Naive thymus-derived CD4-positive, alpha-beta T cell (primary cell): Measurements from ENCODE around the gene IFITM2. TPM values are rescaled to one million over a fixed set of nuclear protein-coding genes. Genes with fewer than 3 reads are reported as not detected.

Source experiments
- polyA plus RNA-seq, 2 donors: library from polyadenylated mRNA; unstranded; fragments of 300-500 nt; fragmentation: Illumina TruSeq; gene quantifications; one replicate each; pipeline ENCODE4 v1.2.3, GENCODE V29; 2021
- total RNA-seq, 6 experiments: library from RNA in 5 of 6; stranded (reverse) in 5 of 6; gene quantifications; 1 replicate in 5 of 6; 2 replicates in 1 of 6; pipeline ENCODE4 v1.2.3 and lab custom pipeline; 2021 to 2026

Gene IFITM2
- total and polyA plus RNA-seq, 7 experiments from 2014 or later: 143 to 3,315 (median 530) TPM

Other genes with a start within 250 kb of the IFITM2 start
- gene SCGB1C1, start 114.7 kb upstream of the IFITM2 start, total RNA-seq: not detected
- not detected for gene SCGB1C1, start 114.7 kb upstream of the IFITM2 start, polyA plus RNA-seq
- 100 to 1,000 TPM in 2 of 5 experiments, 10 to 100 TPM in 3; 47.1 to 125 (median 63.2) TPM for gene BET1L, start 100.4 kb upstream of the IFITM2 start, total RNA-seq
- 100 to 1,000 TPM in 1 of 2 donors, 10 to 100 TPM in 1; 89.3 to 111 TPM for gene BET1L, start 100.4 kb upstream of the IFITM2 start, polyA plus RNA-seq
- 100 to 1,000 TPM in 1 of 5 experiments, 10 to 100 TPM in 4; 74.4 to 119 (median 92.0) TPM for gene RIC8A, start 100.1 kb upstream of the IFITM2 start, total RNA-seq
- gene RIC8A, start 100.1 kb upstream of the IFITM2 start, polyA plus RNA-seq: 10 to 100 TPM; 77.2 to 94.3 TPM
- gene SIRT3, start 71.5 kb upstream of the IFITM2 start, total RNA-seq: 10 to 100 TPM; 19.0 to 34.8 (median 25.6) TPM
- gene SIRT3, start 71.5 kb upstream of the IFITM2 start, polyA plus RNA-seq: 10 to 100 TPM in 1 of 2 donors, 1 to 10 TPM in 1; 9.9 to 18.9 TPM
- gene PSMD13, start 70.8 kb upstream of the IFITM2 start, total RNA-seq: 100 to 1,000 TPM in 1 of 5 experiments, 10 to 100 TPM in 4; 64.3 to 172 (median 86.9) TPM
- gene PSMD13, start 70.8 kb upstream of the IFITM2 start, polyA plus RNA-seq: 100 to 1,000 TPM; 186 to 215 TPM
- 10 to 100 TPM in 3 of 5 experiments, 1 to 10 TPM in 2; 5.4 to 24.7 (median 13.8) TPM for gene NLRP6, start 29.4 kb upstream of the IFITM2 start, total RNA-seq
- gene NLRP6, start 29.4 kb upstream of the IFITM2 start, polyA plus RNA-seq: 10 to 100 TPM in 1 of 2 donors, 1 to 10 TPM in 1; 8.5 to 20.4 TPM
- 100 to 1,000 TPM; 325 to 656 (median 348) TPM for gene PGGHG, start 18.7 kb upstream of the IFITM2 start, total RNA-seq
- gene PGGHG, start 18.7 kb upstream of the IFITM2 start, polyA plus RNA-seq: 10 to 100 TPM in 1 of 2 donors, 1 to 10 TPM in 1; 5.1 to 11.7 TPM
- gene IFITM5, start 8.3 kb upstream of the IFITM2 start, total RNA-seq: not detected
- not detected for gene IFITM5, start 8.3 kb upstream of the IFITM2 start, polyA plus RNA-seq
- gene IFITM1, start 6.2 kb downstream of the IFITM2 start, total RNA-seq: 100 to 1,000 TPM in 4 of 5 experiments, 10 to 100 TPM in 1; 97.4 to 985 (median 241) TPM
- gene IFITM1, start 6.2 kb downstream of the IFITM2 start, polyA plus RNA-seq: 1,000 to 10,000 TPM; 1,878 to 2,355 TPM
- gene IFITM3, start 13.0 kb downstream of the IFITM2 start, total RNA-seq: 10 to 100 TPM in 3 of 5 experiments, 1 to 10 TPM in 2; 6.7 to 43.1 (median 13.2) TPM
- 100 to 1,000 TPM in 1 of 2 donors, 1 to 10 TPM in 1; 5.1 to 194 TPM for gene IFITM3, start 13.0 kb downstream of the IFITM2 start, polyA plus RNA-seq
- 10 to 100 TPM in 2 of 5 experiments, 1 to 10 TPM in 3; 1.2 to 11.8 (median 3.5) TPM for gene B4GALNT4, start 61.7 kb downstream of the IFITM2 start, total RNA-seq
- gene B4GALNT4, start 61.7 kb downstream of the IFITM2 start, polyA plus RNA-seq: under 1 TPM in 1 of 2 donors, not detected in 1; 0.14 TPM
- not detected for gene PKP3, start 86.4 kb downstream of the IFITM2 start, total RNA-seq
- gene PKP3, start 86.4 kb downstream of the IFITM2 start, polyA plus RNA-seq: not detected
- 100 to 1,000 TPM; 210 to 497 (median 392) TPM for gene SIGIRR, start 107.2 kb downstream of the IFITM2 start, total RNA-seq
- 100 to 1,000 TPM; 223 to 305 TPM for gene SIGIRR, start 107.2 kb downstream of the IFITM2 start, polyA plus RNA-seq
- 100 to 1,000 TPM in 1 of 5 experiments, 10 to 100 TPM in 4; 85.2 to 107 (median 94.0) TPM for gene ANO9, start 134.2 kb downstream of the IFITM2 start, total RNA-seq
- 1 to 10 TPM; 9.0 to 9.7 TPM for gene ANO9, start 134.2 kb downstream of the IFITM2 start, polyA plus RNA-seq
- 10 to 100 TPM; 19.3 to 27.7 (median 23.4) TPM for gene PTDSS2, start 142.5 kb downstream of the IFITM2 start, total RNA-seq
- 1 to 10 TPM; 9.0 to 9.9 TPM for gene PTDSS2, start 142.5 kb downstream of the IFITM2 start, polyA plus RNA-seq
- 100 to 1,000 TPM in 4 of 5 experiments, 10 to 100 TPM in 1; 98.6 to 193 (median 109) TPM for gene RNH1, start 199.4 kb downstream of the IFITM2 start, total RNA-seq
- 100 to 1,000 TPM; 156 to 243 TPM for gene RNH1, start 199.4 kb downstream of the IFITM2 start, polyA plus RNA-seq
- gene HRAS, start 227.8 kb downstream of the IFITM2 start, total RNA-seq: 10 to 100 TPM; 22.3 to 52.0 (median 31.9) TPM
- gene HRAS, start 227.8 kb downstream of the IFITM2 start, polyA plus RNA-seq: 10 to 100 TPM; 12.6 to 19.5 TPM
- 1 to 10 TPM; 2.3 to 5.1 (median 3.6) TPM for gene LRRC56, start 229.7 kb downstream of the IFITM2 start, total RNA-seq
- 1 to 10 TPM in 1 of 2 donors, under 1 TPM in 1; 0.35 to 1.0 TPM for gene LRRC56, start 229.7 kb downstream of the IFITM2 start, polyA plus RNA-seq